ENCODE data around the gene PLIN1.

The PLIN1 gene

DNA sequence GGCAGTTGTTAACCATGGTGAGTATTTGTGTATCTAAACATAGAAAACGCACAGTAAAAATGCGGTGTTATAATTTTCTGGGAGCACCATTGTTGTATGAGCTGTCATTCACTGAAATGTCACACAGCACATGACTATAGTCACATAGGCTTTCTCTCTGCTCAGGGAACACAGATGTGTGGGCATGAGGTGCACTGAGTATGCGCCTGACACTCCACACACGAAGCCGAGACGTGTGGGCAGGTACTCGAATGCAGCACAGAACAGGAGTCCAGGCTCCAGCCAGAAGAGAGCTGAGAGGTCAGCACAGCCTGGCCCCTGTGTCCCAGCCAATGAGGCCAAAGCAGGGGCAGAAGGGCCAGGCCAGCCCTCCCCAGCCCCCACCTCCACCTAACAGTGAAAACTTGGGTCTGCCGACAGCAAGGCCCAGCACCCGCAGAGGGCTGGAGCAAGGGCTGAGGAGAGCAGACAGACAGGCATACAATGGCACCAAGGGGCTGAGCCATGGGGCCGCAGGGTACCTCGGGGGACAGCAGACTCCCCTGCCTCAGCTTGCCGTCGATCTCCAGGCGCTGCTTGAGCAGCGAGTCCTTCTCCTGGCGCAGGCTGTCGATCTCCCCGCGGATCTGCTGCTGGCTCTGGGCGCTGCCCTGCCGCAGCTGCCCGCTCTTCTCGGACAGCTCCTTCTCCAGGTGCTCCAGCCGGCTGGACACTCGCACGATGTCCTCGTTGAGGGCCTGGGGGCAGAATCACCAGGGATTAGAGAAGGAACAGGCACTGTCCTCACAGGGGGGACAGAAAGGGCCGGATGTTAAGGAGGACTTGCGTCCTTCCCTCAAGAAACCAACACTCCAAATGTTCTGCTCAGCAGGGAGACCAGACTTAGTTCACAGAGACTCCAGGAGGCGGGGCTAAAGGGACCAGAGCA, 47.9 kb downstream of the PLIN1 start:
- no peak for DNase-seq (ENCODE audit: extremely low spot score, insufficient read length, low read depth)

GRCh38 chr15:89630260-89630659, 48.9 kb downstream of the PLIN1 start:
- no peak for DNase-seq (ENCODE audit: extremely low spot score, insufficient read length, low read depth)
- FAIRE-seq, result no peak

More for the DNA sequence above, 47.9 kb downstream of the PLIN1 start:
- no peak for FAIRE-seq

DNA sequence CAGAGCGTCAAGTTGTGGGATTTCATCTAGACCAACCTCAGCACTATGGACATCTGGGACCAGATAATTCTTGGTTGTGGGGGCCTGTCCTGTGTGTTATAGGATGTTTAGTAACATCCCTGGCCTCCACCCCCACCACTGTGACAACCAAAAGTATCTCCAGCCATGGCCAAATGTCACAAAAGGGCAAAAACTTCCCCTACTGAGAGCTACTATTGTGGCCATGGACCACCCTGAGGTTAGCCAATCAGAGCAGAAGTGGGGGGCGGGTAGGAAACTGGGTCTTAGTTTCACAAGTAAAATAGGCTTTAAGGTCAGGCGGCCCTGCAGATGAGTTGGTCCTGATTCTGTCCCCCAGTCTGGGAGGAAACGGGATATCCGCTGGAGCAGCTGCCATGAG, 49.3 kb downstream of the PLIN1 start:
- DNase-seq (ENCODE audit: extremely low spot score, insufficient read length, low read depth) (no peak), FAIRE-seq (no peak)

DNA sequence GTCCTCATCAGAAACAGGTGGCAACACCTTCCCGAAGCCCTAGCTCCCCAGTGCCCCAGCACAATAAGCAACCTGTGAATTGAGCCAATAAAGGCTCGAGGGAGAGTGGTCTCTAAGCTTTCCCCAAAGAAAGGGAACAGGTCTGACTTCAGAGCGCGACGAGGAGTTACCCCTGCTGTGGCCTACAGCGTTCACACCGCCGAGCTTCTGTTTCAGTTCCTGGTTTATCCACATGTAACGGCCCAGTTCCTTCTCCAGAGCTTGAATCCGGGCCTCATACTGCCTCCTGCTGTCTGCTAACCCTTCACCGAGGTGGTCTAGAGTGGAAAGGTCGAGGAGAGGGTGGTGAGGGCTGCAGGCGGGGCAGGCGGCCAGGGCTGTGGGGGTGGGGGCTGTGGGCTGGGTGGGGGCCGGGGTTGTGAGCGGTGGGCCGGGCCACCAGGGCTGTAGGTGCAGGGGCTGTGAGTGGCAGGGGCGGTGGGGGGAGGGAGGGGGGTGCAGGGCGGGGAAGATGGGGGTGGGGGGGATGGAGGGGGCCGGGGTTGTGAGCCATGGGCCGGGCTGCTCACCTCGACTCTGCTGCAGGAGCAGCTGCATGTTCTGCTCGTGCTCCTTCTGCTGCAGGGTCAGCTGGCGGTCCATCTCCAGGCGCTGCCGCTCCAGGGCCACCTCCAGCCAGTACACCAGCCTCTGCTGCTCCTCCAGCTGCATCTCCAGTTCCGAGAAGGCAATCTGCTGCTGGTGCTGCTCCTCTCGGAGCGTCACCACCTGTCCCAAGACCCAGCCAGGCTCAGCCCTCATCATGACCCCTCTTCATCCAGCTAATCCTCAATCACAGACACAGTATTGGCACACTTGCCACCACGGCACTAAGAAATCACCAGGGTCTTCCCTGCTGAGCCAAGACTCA, 50.1 kb downstream of the PLIN1 start:
- FAIRE-seq, result no peak
- no peak for DNase-seq (ENCODE audit: extremely low spot score, insufficient read length, low read depth)

- FAIRE-seq (no peak), DNase-seq (ENCODE audit: extremely low spot score, insufficient read length, low read depth) (no peak)
Measured at GRCh38 chr15:89628301-89628700, 50.9 kb downstream of the PLIN1 start.

DNA sequence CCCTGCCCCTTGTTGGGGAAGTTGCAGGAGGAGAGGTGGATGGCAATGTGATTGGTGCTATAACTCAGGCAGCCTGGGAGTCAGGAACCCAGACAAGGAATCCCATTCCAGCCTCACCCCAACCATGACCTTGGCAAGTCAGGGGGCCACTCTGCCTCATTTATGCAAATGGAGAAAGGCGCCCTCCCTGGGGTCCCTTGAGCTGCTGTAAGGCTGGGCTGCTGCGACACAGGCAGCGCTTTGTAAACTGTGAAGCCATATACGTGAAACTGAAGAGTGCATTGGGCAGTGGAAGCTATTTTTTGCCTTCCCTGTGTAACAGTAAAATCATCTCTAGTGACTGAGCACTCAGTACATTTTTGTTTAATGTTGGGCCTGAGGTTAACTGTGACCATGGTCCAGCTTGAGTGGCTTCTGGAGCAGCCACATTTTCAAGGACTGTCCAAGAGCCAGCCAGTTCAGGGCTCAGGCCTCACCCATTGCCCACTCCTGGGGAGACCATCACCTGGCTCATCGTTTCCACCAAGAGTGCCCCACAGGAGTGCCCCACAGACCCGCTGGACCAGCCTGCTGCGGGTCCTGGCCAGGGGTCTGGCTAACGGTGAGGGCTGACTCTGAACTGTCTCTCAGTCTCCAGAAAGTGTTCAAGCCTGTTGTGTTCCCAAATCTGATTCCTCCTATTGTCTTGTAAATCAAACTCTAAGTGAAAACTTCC, 51.8 kb downstream of the PLIN1 start:
- no peak for FAIRE-seq
- no peak for DNase-seq (ENCODE audit: extremely low spot score, insufficient read length, low read depth)

DNA sequence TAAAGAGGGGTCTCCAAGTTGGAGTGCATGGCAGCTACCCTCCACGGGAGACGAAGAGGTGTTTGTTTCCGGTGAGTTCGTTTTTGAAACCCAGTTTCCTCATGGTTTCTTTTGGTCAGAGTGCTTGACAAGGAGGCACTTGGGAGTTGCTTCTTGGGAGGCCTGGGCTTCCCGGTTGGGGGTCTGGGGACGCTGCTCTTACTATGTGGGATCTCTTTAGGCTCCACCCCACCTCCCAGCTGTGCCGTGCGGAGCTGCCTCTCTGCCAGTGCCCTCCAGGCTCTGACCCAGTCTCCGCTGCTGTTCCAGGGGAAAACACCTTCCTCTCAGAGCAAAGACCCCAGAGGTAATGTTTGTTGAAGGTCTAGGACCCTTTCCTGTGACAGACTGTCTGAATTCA, 53.5 kb downstream of the PLIN1 start:
- DNase-seq (ENCODE audit: extremely low spot score, insufficient read length, low read depth) (no peak), FAIRE-seq (no peak)

- FAIRE-seq, result no peak
- no peak for DNase-seq (ENCODE audit: extremely low spot score, insufficient read length, low read depth)
Measured at GRCh38 chr15:89623165-89623564, 56.0 kb downstream of the PLIN1 start.

- no peak for DNase-seq (ENCODE audit: extremely low spot score, insufficient read length, low read depth)
- FAIRE-seq, result no peak
Measured at GRCh38 chr15:89621547-89621946, 57.6 kb downstream of the PLIN1 start.

DNA sequence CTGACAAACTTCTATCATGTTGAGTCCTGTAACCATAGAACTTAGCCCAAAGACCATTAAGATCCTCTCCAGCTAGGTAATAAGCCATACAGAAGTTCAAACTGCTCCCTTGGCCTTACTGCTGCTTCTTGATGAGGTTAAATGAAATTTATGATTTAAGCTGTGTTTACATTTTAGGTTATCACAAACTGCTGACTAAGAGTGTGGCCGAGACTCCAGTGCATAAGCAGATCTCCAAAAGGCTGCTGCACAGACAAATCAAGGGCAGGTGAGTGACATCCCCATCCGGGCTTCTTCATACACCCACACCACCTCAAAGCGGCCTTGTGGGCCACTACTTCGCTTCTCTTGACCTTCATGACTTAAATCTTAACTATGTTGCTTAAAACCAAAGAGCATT, 62.9 kb downstream of the PLIN1 start:
- FAIRE-seq (no peak), DNase-seq (ENCODE audit: extremely low spot score, insufficient read length, low read depth) (no peak)

DNA sequence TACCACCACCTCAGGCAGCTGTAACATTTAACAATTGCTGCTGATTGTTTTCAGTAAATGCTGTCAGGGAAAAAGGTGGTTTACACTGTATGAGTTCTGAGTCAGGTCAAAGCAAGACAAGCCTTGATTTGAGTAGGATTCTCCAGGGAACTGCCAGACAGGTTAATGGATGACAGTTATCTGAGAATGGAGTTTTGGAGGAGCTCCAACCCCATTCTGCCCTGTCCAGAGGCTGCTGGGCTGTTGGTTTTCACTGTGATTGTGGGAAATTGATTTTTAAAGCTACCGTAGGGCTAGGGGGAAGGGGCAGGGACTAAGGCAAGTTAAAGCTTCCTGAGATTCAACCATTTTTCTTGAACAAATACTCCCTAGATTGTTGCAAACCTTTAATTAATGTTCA, 64.0 kb downstream of the PLIN1 start:
- no peak for DNase-seq (ENCODE audit: extremely low spot score, insufficient read length, low read depth)
- no peak for FAIRE-seq
